Inferior parietal cortex (tissue), 1 donor: ENCODE data around the gene TCERG1L.

ENCODE experiments used
- DNase-seq: peaks from one replicate; pipeline ENCODE4 v3.0.0-alpha.2; 2016; ENCODE audit errors: extremely low spot score

The TCERG1L gene

DNA sequence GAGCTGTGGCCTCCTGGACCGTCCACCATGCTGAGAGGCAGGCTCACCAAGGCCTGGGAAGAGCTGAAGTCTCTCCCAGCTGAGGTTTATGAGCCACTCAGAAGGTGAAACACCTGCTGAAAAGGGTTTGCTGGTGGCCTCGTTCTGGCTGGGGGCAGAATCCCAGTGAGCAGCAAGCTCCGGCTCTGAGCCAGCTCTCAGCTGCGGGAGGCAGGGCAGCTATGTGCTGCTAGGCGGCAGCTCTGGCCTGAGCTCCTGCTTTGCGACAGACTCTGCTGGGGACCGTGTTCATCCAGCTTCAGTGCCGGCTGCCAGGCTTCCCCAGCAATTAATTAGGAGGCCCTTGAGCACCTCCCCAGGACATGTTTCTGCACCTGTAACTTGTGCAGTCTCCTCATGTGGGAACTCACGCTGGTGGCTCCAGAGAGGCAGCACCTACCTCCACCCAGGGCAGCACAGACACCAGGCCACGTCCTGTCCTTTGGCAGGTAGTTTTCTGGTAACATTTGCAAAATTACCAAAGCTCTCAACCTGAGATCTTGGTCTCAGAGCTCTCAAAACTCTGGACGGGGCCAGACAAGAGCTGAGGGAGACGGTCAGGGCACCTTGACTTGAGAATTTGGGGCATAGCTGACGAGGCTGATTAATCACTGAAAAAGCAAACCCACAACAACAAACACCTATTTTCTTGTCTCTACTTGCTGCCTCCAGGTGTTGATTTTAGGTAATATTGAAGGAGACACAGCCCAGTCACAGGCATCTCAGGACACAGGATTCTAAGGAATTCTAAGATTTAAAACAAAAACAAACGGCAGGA lies 185.0 kb downstream of the TCERG1L start:
- no peak for DNase-seq

DNA sequence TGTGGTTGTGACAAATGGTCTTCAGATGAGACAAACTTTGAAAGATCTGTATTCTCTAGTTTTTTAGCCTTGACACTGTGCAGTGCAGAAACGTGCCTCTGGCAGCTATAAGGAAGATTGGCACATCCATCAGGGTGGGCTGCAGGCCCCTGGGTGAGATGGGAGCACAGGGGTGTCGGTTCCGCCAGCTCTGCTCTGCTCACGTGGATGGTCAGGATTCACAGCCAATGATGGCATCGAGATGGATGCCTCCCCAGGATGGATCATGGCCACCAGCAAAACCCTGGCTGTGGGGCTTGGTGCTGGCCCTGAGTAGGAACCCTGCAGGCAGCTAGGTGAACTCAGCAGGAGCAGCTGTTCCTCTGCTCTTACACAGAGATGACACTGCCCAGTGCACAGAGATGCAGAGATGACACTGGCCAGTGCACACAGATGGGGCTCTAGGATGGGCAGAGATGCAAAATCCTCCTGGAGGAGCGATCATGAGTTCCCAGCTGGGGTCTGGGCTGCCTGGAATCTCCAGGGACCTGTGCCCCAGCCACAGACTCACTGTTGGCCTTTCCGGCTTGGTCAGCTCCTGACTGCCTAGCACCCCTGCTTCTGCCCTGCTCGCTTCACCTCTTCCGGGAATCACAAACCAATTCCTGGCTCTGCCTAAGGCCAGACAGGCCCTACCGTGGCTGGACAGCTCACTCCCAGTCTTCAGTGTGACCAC lies 185.9 kb downstream of the TCERG1L start:
- no peak for DNase-seq

GRCh38 chr10:131124945-131125344 lies 186.6 kb downstream of the TCERG1L start:
- no peak for DNase-seq

GRCh38 chr10:131123496-131123895 lies 188.0 kb downstream of the TCERG1L start:
- DNase-seq, result no peak

DNA sequence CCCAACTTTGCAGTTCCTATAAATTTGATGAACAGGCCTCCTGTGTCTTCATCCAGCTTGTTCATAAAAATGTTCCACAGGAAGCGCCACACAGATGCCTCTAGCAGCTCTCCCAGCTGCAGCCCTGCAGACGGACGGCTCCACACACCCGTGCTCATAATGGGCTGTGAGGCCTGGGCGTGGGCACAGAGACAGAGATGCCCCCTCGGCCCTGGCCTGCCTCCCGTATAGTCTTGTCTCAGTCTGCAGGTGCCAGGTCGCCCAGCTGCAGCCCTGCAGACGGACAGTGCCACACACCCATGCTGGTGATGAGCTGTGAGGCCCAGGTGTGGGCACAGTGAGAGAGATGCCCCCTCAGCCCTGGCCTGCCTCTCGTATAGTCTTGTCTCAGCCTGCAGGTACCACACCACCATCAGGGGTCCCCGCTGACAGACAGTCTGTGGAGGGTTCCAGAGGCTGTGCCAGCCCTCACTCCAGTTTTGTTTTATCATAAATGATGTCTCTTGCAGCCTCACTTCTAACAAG lies 189.9 kb downstream of the TCERG1L start:
- DNase-seq, result no peak

DNA sequence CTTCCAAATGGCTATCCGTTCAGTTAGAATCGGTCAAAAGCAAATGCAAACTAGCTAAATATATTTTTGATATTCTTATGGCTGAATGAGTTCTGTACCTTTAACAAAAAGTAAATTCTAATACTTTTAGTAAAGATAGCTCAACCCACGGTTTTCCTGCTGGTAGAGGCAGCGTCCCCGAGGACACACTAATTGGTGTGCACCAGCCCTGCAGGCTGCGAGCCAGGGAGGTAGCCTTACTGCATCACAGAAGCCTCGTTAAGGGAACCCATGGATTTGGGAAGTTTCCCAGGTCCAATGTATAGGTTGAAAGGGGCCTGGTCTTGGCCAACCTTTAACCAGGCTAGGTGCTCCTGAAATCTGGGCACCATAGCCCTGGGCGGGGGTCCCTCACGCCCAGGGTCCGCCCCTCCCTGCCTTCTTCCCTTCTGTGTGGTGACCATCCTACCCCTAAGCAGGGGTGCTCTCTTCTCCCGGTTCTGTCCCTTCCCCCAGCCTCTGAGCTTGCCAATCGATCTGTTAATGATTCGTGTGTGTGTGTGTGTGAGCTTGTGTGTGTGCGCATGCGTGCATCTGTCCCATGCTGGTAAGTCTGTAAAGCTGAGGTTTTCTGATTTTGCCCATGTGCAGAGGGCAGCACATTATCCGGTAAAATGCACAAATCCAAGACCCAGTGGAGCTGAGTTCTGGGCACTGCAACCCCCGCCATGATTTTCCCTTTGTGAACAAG lies 191.7 kb downstream of the TCERG1L start:
- no peak for DNase-seq

GRCh38 chr10:131117416-131118212 lies 193.9 kb downstream of the TCERG1L start:
- no peak for DNase-seq

GRCh38 chr10:131116991-131117375 lies 194.5 kb downstream of the TCERG1L start:
- DNase-seq, result no peak

DNA sequence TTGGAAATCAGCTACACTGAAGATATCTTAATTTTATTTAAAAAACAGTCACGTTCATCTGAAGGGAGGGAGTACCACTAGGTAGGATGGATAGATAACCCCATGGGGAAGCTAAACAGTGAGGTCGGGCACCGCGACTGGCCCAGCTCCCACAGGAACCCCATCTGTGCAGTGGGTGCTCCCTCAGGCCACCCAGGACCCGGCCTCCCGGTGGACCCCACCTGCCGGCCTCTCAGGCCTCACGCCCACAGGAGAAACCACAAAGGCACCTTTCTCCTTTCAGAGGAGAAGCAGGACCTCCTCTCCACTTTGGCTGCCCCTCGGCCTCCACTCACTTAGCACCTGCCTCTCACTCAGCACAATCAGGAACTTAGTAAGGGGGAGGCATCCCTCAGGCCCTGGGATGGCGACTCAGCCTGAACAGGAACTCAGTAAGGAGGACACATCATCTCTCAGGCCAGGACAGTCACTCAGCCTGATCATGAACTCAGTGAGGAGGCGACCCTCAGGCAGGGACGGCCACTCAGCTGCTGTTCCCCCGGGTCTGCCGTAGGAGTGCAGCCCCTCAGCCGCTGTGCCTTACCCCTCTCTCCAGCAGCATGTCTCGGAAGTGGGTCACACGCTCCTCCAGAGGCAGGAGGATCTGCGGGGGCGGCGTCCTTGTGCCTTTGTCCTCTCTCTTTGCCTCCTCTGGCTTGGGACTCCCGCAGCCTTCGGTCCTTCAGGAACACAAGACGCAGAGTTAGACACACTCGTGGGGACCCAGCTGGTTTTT lies 195.1 kb downstream of the TCERG1L start:
- no peak for DNase-seq

DNA sequence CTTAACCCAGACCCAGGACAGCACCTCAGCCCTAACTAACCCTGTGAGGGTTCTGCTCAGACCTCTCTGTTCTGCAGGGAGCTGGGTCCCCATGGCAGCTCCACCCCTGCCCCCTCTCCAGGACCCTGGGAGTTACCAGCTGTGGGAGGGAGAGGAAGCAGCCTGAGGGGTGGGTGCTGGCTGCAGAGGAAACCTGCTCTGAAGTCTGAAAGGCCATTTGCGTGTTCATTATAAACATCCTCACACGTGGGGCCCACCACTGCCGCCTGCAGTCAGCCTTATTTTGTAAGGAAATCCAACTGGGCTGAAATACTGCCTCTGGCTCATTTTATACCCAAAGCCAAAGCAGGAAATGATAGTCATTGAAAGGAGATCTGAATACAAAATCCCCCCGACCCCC lies 195.7 kb downstream of the TCERG1L start:
- no peak for DNase-seq

- DNase-seq, result no peak
Observed at GRCh38 chr10:131115321-131115720, 196.2 kb downstream of the TCERG1L start.

DNA sequence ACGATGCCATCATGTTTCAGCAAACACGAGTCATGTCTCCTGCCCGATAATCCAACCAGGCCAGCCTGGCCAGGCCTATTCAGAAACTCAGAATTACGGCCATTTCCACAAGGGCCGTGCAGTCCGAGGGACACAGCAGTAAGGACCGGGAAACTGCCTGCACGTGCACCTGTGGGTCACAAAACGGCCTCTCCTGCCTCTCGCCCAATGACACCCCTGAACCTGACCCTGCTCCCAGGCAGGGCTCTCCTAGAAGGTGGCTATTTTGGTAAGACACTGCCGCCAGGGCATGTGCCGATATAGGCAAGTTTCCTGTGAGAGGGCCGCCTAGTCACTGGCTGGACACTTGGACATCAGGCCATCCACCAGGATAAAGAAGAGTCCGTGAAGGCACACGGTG lies 196.7 kb downstream of the TCERG1L start:
- no peak for DNase-seq

DNA sequence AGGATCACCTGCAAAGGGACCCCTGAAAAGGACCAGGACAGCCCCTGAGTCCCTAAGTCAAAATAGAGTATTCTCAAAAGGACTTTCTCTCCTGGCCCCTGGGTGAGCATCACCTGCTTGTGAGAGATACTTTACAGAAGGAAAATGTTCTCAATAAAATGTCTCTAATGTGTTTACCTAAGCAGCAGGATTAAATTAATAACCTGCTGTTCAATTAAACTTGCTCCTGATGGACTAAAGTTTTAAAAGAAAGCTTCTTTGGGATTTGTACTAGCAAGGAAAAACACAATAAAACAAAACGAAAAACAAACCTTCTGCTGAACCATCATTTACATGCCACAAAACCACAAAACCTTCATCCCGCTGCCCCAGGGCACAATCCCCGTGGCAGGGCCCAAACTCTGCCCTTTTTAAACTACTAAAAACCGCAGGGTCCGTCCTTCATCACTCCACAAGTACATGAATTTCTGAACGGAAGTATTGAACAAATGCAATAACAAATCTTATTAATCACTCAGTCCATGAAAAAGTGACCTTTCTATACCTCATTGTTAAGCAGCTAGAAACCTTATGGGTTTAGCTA lies 197.7 kb downstream of the TCERG1L start:
- no peak for DNase-seq

GRCh38 chr10:131113165-131113564 lies 198.4 kb downstream of the TCERG1L start:
- DNase-seq, result no peak

GRCh38 chr10:131112691-131113090 lies 198.8 kb downstream of the TCERG1L start:
- no peak for DNase-seq

GRCh38 chr10:131111471-131112080 lies 199.9 kb downstream of the TCERG1L start:
- no peak for DNase-seq

DNA sequence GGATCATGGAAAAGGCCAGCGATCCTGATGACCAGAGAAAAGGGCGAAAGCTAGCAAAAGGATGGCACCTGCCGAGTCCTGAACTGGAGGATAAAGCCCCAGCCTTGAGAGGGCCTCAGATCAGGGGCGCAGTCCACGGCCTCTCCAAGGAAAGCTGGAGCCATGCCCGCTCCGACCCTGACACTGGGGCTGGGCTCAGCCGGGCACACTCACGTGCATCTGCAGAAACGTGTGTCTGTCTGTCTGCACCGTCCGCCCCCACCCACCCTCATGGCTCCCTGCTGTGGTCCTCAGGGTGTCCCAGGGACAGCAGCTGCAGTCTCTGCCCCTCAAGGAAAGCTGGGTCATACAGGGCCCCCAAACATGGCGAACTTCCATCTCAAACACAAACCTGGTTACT lies 200.5 kb downstream of the TCERG1L start:
- no peak for DNase-seq

DNA sequence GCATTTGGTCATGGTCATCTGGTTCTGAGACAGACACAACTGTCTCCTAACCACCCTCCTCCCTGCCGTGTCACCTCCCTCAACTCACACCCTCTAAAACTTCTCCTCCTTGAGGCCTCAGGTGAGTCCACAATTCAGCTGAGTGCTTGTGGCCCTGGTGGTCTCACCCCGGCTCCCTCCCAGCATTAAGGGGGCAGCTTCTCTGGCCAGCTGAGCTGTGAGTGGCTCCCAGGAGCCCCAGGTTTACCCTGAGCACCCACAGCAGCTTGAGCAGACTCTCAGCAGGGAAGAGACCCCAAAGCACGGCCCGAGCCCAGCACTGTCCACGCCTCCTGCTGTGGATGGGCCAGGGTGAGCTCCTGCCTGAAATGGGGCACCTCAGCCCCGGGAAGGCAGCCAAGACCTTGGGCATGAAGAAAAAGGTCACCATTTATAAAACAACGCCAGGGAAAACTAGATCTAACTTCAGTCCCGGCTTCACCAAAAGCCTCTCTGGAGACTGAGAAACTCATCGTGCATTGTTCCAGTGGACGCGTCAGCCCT lies 201.2 kb downstream of the TCERG1L start:
- DNase-seq, result no peak

DNA sequence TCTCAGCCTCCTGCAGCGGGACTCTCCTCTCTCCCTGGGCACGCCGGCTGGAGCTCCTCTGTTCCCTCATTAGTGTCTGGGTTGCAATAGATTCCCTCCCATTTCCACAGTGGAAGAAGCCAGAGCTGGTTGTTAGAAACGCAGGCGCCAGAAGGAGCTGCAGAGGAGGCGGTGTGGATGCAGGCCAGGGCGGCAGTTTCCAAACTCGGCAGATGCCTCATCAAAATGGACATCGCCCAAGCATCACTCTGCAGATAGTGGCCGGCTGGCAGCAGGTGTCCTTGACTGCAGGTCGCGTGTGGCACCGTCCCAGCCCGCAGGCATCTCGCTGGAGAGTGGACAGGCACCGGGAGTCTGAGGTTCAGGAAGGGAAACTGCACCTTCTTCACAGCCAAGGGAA lies 201.8 kb downstream of the TCERG1L start:
- DNase-seq, result peak; percentile 63

DNA sequence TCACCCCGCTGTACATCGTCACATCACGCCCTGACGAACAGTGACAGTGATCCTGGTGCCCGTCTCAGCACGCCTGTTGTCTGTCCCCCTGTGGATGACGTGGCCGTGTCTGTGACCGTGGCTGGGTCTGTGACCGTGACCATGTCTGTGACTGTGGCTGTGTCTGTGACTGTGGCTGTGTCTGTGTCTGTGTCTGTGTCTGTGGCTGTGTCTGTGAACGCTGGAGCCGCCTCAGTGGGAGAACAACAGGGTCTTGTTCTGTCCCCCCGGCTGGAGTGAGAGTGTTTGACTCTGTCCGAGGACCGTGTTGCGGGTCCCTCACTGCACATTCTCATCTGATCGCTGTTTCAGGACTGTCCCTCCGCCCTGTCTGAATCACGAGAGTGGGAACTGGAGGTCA lies 202.2 kb downstream of the TCERG1L start:
- DNase-seq, result no peak
